CD4-positive, alpha-beta T cell treated with Interleukin-17A for 4 hours (primary cell): ENCODE results near the gene ACAP3.
"Not testable (repeated sequence)": the region's sequence is repeated elsewhere in the genome, so short reads cannot be mapped to it uniquely, and the experiment has no call there.

ENCODE experiments used
- DNase-seq: peaks from one replicate; pipeline ENCODE4 v3.0.0-alpha.2; 2020; ENCODE audit warnings: mixed read lengths

ACAP3 gene

DNA sequence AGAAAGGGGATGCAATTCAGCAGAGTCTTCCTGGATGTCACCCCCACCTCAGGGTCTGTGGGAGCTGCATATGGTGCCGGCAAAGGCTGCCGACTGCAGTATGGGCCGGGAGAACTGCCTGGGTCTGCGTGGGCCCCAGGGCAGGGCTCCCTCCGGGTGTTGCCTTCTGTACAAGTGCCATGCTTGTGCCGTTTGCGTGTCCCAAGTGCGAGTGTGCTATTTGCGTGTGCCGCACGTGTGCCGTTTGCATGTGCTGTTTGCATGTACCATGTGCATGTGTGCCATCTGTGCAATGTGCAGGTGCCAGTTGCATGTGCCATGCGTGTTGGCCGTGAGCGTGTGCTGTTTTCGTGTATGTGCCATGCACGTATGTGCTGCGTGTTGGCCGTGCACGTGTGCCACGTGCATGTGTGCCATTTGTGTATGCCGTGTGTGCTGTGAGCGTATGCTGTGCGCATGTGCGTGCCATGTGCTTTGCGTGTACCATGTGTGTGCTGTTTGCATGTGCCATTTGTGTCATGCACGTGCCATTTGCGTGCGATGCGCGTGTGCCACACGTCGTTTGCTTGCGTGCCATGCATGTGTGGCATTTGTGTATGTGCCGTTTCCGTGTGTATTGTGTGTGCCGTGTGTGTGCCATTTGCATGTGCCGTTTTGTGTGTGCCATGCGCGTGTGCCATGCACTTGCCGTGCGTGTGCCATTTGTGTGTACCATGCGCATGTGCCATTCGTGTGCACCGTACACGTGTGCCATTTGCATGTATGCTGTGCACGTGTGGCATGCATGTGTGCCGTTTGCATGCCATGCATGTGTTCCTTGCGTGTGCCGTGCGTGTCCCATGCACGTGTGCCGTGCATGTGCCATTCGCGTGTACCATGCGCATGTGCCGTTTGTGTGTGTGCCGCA lies 21.8 kb upstream of the ACAP3 start:
- DNase-seq, result no peak

DNA sequence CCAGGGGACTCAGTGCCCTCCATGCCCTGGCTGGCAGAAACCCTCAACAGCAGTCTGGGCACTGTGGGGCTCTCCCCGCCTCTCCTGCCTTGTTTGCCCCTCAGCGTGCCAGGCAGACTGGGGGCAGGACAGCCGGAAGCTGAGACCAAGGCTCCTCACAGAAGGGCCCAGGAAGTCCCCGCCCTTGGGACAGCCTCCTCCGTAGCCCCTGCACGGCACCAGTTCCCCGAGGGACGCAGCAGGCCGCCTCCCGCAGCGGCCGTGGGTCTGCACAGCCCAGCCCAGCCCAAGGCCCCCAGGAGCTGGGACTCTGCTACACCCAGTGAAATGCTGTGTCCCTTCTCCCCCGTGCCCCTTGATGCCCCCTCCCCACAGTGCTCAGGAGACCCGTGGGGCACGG lies 20.5 kb upstream of the ACAP3 start:
- no peak for DNase-seq

DNA sequence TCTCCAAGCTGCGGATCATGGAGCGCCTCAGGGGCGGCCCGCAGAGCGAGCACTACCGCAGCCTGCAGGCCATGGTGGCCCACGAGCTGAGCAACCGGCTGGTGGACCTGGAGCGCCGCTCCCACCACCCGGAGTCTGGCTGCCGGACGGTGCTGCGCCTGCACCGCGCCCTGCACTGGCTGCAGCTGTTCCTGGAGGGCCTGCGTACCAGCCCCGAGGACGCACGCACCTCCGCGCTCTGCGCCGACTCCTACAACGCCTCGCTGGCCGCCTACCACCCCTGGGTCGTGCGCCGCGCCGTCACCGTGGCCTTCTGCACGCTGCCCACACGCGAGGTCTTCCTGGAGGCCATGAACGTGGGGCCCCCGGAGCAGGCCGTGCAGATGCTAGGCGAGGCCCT lies 19.6 kb upstream of the ACAP3 start:
- no peak for DNase-seq

DNA sequence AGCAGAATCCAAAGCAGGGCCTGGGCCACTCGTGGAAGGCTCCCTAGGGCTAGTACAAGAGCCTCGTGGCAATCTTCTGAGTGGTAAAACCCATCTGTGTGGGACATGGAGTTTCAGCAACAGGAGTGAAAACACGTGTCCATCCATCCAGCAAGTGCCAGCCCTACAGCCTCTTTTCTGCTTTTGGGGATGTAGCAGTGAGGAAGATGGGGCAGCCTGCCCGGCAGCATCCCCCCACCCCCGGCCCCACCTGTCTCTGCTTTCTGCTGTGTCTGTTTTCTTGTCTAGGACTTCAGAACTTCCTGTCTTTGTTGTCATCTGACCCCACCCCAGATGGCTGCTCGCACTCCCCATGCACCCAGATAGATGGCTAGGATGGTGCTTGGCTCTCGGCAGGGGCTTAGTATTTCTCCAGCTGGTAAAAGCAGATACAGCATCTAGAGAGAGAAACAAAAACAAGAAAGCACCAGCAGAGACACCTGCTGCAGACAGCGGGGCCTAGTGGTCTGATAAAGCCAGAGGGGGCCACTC lies 18.4 kb upstream of the ACAP3 start:
- DNase-seq, result no peak

DNA sequence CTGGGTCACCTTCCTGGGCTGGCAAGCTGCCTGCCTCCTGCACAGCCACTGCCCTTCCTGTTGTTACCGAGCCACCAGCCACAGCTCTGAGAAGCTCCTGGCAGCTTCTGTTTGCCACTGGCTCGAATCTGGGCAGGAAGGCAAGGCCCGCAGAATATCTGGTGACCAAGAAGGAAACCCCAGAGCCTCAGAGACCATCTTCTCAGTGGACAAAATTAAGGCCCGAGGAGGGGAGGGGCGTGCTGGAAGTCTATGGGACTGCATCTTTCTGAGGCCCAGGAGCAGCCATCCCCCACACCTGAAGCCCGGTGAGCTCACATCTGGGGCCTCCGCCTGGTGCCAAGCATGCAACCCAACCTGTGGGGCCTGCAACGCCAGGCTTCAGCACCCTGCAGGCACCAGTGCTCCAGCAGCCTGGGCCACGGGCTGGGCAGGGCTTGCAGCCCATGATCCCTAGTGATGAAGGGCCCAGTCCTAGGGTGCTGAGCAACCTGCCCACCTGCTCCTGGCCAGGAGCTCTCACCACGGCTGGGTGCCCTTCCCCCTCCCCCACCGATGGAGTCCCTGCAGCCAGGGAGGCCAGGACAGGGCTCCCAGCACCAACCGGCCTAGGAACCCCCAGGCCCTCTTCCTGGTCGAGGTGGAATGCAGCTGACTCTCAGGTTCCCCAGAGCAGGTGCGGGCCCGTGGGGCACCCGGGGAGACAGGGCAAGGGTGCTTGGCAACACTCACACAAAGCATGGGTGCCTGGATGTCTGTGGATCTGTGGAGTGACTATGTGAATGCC lies 17.8 kb upstream of the ACAP3 start:
- DNase-seq, result no peak

DNA sequence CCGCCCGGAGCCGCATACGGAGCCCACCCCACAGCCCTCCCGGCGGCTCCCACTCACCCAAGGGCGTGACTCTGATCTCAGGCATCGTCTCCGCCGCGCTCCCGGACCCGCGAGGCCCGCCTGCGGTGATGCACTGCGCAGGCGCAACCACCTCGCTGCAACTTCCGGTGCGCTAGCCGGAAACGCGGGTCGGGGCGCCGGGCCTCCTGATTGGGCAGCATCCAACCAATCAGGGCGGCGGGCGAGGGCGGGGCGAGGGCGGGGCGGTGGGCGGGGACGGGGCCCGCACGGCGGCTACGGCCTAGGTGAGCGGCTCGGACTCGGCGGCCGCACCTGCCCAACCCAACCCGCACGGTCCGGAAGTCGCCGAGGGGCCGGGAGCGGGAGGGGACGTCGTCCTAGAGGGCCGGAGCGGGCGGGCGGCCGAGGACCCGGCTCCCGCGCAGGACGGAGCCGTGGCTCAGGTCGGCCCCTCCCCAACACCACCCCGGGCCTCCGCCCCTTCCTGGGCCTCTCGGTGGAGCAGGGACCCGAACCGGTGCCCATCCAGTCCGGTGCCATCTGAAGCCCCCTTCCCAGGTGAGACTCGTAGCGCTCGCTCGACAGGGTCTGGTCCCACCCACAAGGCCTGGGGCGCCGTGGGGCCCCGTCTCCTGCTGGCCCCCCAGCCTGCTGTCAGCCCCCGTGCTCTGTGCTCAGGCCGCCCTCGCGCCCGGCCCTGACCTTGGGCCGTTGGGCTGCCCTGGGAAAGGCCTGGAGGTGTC lies 17.0 kb upstream of the ACAP3 start, which contains the start of the genes CPTP and INTS11:
CPTP (plus strand) TSS at position 279 of the 764 bp plus-strand sequence. CDS start 2,109 bp downstream, outside the sequence.
INTS11 (minus strand) TSS at position 137 of the 764 bp plus-strand sequence; CDS start at position 85, 52 bp downstream.
- peak; percentile 97 for DNase-seq

DNA sequence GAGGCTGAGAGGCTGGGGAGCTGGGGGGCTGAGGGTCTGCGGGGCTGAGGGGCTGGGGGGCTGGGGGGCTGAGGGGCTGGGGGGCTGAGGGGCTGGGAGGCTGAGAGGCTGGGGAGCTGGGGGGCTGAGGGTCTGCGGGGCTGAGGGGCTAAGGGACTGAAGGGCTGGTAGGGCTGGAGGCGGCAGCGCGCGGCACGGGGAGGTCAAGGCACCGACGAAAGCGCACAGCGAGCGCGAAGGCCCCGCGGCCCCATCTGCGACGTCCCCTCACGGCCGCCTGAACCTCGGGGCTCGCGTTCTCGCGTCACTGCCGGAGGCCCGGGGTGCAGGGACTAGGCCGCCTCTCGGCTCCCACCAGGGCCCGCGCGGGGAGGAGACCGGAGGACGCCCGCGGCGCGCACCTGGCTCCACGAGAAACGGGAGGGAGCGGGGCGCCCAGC lies 16.4 kb upstream of the ACAP3 start:
- DNase-seq, result no peak

DNA sequence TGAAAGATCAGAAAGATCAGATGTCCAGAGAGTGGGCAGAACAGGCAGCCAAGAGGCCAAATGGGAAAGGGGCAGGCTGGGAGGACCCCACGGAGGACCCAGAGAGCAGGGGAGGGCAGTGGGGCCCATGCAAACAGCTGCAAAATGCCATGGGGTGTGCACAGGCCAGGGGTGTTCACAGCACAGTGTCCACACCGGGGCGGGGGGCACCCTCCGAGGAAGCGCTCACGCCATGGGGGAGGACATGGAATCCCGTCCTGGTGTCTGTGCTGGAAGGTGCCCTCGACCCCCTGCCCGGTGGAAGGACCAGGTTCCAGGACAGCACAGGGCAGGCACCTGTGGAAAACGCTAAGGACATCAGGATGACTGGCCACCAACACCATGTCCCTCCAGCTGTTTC lies 15.2 kb upstream of the ACAP3 start:
- no peak for DNase-seq

DNA sequence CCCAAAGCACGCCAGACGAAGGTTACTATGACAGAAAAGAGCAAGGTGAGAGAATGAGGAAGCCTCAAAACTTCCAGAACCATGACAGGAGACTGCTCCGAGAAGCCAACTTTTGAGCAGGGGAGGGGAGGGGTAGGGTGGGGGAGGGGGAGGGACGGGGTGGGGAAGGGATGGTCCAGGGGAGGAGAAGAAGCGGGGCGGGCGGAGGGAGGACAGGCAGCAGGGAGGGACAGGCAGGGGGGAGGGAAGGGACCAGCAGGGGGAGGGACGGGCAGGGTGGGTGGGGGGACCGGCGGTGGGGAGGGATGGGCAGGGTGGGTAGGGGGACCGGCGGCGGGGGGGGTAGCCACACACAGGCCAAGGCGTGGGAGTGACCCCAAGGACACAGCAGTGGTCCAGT lies 14.7 kb upstream of the ACAP3 start:
- no peak for DNase-seq

DNA sequence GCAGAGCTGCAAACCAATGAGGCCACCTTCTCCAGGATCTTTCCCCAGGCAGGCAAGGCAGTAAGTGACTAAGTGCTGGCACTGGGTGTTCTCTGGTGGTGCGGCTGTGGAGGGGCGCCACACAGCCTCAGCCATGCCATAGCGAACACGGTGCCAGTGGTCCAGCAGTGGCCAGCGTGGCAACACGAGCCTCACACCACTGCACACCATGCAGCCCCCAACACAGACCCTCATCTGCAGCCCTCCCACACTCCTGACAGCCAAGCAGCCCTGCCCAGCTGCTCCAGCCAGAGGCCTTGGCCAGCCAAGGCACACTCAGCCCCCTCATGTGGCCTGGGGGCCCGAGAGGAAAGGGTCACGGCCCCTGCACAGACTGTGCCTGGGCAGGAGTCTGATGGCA lies 13.7 kb upstream of the ACAP3 start:
- no peak for DNase-seq

- DNase-seq, result no peak
Measured at GRCh38 chr1:1320666-1321448, 13.1 kb upstream of the ACAP3 start.

- no peak for DNase-seq
Measured at GRCh38 chr1:1319646-1319941, 11.9 kb upstream of the ACAP3 start.

DNA sequence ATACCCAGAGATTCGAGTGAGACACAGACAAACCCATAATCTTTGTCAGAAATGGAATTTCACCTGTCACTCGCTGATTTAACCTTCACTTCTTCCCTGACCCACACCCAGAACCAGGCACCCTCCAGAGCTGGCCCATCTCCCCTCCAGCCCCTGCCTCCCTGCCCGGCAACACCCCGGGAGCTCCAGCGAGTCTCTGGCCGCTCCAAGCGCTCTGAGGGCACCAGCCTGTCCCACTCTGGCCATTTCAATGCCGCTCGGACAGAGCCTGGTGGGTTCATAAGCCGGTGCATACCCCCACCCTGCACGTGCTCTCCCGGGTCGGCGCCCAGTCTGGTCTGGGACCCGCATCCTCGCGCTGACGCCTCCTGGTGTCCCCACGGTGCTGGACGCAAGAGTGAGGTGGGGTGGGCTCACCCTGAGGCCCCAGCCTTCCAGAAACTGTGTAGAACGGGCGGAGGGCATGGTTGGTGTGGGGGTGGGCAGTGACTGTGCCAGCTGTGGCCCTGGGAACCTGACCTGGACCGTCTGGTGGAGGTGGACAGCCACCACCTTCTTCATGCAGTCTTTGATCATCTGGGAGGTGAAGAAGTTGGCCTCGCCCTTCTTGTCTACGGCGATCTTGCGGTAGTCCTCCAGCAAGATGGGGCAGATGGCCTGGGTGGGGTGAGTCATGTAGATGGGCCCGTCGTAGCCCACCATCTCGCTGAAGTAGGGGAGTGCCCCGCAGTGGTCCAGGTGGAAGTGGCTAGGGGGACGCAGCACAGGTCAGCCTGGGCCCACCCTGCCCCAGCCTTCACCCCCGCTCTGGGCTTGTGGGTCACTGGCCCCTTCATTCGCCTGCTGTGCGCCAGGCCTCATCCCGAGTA lies 11.3 kb upstream of the ACAP3 start:
- DNase-seq, result no peak

GRCh38 chr1:1318131-1318652 lies 10.5 kb upstream of the ACAP3 start:
- no peak for DNase-seq

- DNase-seq, result no peak
Measured at GRCh38 chr1:1317420-1317819, 9.7 kb upstream of the ACAP3 start.

GRCh38 chr1:1316199-1316598 lies 8.5 kb upstream of the ACAP3 start:
- DNase-seq, result not testable (repeated sequence)

- DNase-seq, result no peak
Measured at GRCh38 chr1:1315435-1315954, 7.8 kb upstream of the ACAP3 start.

DNA sequence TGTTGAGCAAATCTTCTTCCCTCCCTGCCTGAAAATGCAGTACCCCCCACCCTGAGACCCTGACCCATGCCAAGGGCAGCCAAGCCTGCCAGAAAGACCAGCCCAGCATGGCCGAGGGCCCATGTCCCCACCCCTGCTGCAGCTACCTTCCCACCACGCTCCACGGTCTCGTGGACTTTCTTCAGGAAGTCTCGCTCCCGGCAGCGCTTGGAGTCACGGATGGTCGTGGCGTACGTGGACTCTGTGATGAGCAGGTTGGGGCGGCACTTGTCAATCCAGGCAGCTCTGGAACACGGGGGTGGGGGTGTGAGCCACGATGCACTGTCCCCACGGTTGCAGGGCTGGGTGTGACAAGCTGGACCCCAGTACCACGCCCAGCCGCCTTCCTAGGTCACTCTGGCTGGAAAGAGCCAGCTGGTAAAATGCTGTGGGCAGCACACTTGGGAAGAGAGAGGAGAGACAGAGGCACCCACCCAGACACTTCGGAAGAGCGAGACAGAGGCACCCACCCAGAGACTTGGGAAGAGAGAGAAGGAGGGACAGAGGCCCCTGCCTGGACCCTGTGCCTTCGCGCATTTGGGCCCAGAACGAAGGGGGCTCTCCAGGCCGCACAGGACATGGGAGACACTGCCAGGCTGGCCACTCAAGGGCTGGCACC lies 7.1 kb upstream of the ACAP3 start:
- no peak for DNase-seq

DNA sequence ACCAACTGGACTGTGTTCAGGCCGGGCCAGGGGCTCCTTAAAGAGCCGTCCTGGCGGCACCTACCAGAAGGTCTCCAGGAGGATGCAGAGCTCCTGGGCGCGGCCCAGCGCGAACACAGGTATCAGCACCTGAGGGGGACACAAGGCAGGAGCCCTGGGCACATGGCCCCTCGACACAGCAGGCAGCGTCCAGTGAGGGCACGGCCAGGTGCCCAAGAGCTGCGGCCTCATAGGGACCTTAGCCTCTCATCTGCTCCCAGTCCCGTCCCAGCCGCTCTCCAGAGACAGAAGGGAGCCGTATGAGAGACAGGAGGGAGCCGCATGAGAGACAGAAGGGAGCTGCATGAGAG lies 6.5 kb upstream of the ACAP3 start:
- no peak for DNase-seq
